Measurements from ENCODE around the gene YPEL4.

YPEL4 gene

GRCh38 chr11:57596266-57596885 is 53.3 kb downstream of the YPEL4 start:
- TF ChIP-seq CTCF (IDR thresholded peaks at IDR 0.05; ENCODE audit: insufficient read depth, low read depth, low read length, missing control alignments): no peak
- no peak overlapping the region for H3K4me3 ChIP-seq (ENCODE audit: low read depth, low read length)
- DNase-seq (ENCODE audit: low read depth): no peak

Data from GM12865 (cell line).